Parathyroid adenoma (tissue), 2 donors: ENCODE data around the gene NEGR1.

Experiments used
- H2AFZ ChIP-seq: fragments of 300-600 bp; sonication (generic); one replicate; pipeline ENCODE4 v1.7.0; 2017; ENCODE audit warnings: antibody characterized with exemption, mild to moderate bottlenecking
- H3K27ac ChIP-seq: fragments of 300-600 bp; sonication (generic); one replicate; pipeline ENCODE4 v1.7.0; 2017
- H3K27me3 ChIP-seq: fragments of 300-600 bp; sonication (generic); one replicate; pipeline ENCODE4 v1.7.0; 2017; ENCODE audit warnings: low read length; ENCODE audit not compliant: control insufficient read depth, insufficient read depth
- H3K36me3 ChIP-seq: fragments of 300-600 bp; sonication (generic); one replicate; pipeline ENCODE4 v1.7.0; 2017; ENCODE audit warnings: low read length; ENCODE audit not compliant: control insufficient read depth, insufficient read depth
- H3K4me1 ChIP-seq: fragments of 300-600 bp; sonication (generic); one replicate; pipeline ENCODE4 v1.7.0; 2017; ENCODE audit warnings: control low read depth
- H3K4me2 ChIP-seq: fragments of 300-600 bp; sonication (generic); one replicate; pipeline ENCODE4 v1.7.0; 2017; ENCODE audit warnings: low read length
- H3K4me3 ChIP-seq: fragments of 300-600 bp; sonication (generic); one replicate; pipeline ENCODE4 v1.7.0; 2017; ENCODE audit warnings: low read depth, low read length
- H3K79me2 ChIP-seq: fragments of 300-600 bp; sonication (generic); one replicate; pipeline ENCODE4 v1.7.0; 2017; ENCODE audit warnings: control low read depth
- H3K9ac ChIP-seq: fragments of 300-600 bp; sonication (generic); one replicate; pipeline ENCODE4 v1.7.0; 2017; ENCODE audit warnings: mild to moderate bottlenecking
- H3K9me3 ChIP-seq: fragments of 300-600 bp; sonication (generic); one replicate; pipeline ENCODE4 v1.7.0; 2017; ENCODE audit warnings: low read length; ENCODE audit not compliant: control insufficient read depth
- CTCF ChIP-seq: fragments of 300-600 bp; sonication (generic); IDR thresholded peaks from one replicate; pipeline ENCODE4 v1.7.0; 2017; ENCODE audit warnings: antibody characterized with exemption, mild to moderate bottlenecking
- donor health status: primary hyperparathyroidism.

Gene NEGR1

DNA sequence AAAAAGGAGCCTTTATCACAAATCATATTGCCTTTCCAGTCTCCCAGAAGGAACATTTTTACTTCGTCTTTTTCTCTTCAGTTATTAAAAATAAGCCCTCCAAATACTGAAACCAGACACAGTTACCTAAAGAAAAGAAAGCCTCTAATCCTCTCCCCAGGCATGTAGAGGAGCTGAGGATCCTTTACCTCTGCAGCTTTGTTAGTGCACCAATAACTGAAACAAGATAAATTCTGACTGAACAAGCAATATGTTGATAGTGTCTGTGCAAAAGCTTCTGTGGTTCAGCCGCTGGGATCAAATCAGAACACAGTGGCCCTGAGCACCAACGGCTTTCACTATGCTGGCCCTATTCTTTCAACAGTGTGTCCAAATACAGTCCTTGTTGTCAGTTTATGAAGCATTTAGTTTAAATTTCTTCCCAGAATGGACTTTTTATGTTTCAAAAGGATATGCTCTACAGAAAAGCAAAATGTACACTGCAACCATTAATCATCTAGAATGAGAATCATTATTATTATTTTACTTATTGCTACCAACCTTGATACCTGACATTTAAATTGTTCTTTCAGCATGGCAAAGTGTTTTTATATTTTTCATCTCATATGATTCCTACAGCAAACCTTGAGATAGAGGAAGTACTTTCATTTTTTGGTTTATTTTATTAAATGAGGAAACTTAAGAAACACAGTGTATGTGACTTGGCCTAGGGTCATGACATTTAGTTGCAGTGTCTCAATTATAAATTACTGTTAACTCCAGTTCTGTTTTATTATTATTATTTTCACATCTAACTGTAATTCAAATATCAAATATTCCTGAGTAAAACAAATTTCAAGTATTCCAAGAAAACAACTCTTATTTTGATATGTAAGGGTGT is 217.9 kb downstream of the NEGR1 start:
- no peak for TF ChIP-seq CTCF
- Histone ChIP-seq H3K9me3 (no peaks in the 10 kb centered on the region), H3K4me1 (no peaks in the 10 kb centered on the region), H3K9ac (no peak overlapping the region), H3K4me2 (no peak overlapping the region), H3K4me3 (no peak overlapping the region), H3K79me2 (no peaks in the 10 kb centered on the region), H2AFZ (no peak overlapping the region), H3K36me3 (no peaks in the 10 kb centered on the region), H3K27me3 (no peaks in the 10 kb centered on the region), H3K27ac (no peak overlapping the region)

- no peak overlapping the region for H3K9ac ChIP-seq
- no peak overlapping the region for H3K4me3 ChIP-seq
- H3K9me3 ChIP-seq: no peaks in the 10 kb centered on the region
- H3K27me3 ChIP-seq: no peaks in the 10 kb centered on the region
- no peaks in the 10 kb centered on the region for H3K4me1 ChIP-seq
- no peaks in the 10 kb centered on the region for H3K79me2 ChIP-seq
- no peak overlapping the region for H3K27ac ChIP-seq
- H3K36me3 ChIP-seq: no peaks in the 10 kb centered on the region
- TF ChIP-seq CTCF: no peak
- no peak overlapping the region for H3K4me2 ChIP-seq
- H2AFZ ChIP-seq: no peak overlapping the region
Observed at GRCh38 chr1:72063364-72064044, 218.8 kb downstream of the NEGR1 start.

DNA sequence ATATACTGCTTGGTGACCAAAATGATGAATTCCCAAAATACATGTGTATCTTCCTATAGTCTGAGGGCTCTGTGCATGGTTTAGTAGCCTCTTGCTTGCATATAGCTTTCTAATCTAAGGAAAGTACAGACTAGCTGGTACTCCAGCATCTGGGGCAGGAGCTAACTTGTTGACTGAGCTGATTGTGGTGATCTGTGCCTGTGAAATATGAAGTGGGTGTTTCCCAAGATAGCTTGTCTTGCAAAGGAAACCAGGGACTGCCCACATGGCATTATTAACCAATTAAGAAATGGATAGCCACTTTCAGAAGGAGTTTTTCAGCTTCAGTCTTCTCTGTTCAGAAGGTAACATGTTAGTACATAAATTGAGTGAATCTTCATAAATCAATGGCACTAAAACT is 219.8 kb downstream of the NEGR1 start:
- no peaks in the 10 kb centered on the region for H3K27me3 ChIP-seq
- H3K36me3 ChIP-seq: no peaks in the 10 kb centered on the region
- H3K4me2 ChIP-seq: no peak overlapping the region
- no peaks in the 10 kb centered on the region for H3K9me3 ChIP-seq
- no peaks in the 10 kb centered on the region for H3K4me1 ChIP-seq
- H2AFZ ChIP-seq: no peak overlapping the region
- H3K9ac ChIP-seq: no peak overlapping the region
- H3K79me2 ChIP-seq: no peaks in the 10 kb centered on the region
- TF ChIP-seq CTCF: no peak
- H3K4me3 ChIP-seq: no peak overlapping the region
- no peak overlapping the region for H3K27ac ChIP-seq

GRCh38 chr1:72060466-72061245 is 221.7 kb downstream of the NEGR1 start:
- Histone ChIP-seq H3K4me2 (no peak overlapping the region), H3K27me3 (no peaks in the 10 kb centered on the region), H3K79me2 (no peaks in the 10 kb centered on the region), H3K4me1 (no peaks in the 10 kb centered on the region), H3K27ac (no peak overlapping the region), H3K36me3 (no peaks in the 10 kb centered on the region), H3K4me3 (no peak overlapping the region), H3K9me3 (no peaks in the 10 kb centered on the region), H3K9ac (no peak overlapping the region), H2AFZ (no peak overlapping the region)
- no peak for TF ChIP-seq CTCF
